NB4 (cell line): ENCODE results near the gene TCF23.

Source experiments
- MYC ChIP-seq: IDR thresholded peaks from 2 replicates; pipeline ENCODE4 v1.6.1; 2011; ENCODE audit warnings: low read depth, low read length
- POLR2A ChIP-seq: IDR thresholded peaks from 2 replicates; pipeline ENCODE4 v1.6.1; 2011; ENCODE audit warnings: mild to moderate bottlenecking; ENCODE audit not compliant: insufficient read length; ENCODE audit errors: extremely low read depth
- TF ChIP-seq, protein P1 (sequence below): IDR thresholded peaks from one replicate; pipeline ENCODE4 v1.5.1; 2012; ENCODE audit warnings: low read depth, low read length

DNA sequence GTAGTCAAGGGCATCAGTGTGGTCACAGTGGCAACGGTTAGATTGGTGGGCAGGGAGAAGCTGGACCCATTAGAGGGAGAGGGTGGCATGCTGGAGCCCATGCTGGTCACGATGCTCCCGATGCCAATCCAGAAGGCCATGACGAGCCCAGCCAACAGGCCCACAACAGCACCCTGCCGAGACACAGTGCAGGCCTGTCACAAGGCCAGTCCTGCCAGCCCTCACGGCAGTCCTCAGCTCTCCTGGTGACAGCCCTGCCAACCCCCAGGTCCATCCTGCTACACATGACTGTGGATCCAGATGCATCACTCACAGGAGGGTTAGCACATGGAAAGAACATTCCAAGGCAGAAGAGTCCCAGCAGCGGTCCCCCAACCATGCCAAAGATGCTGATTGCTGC, 52.9 kb downstream of the TCF23 start:
- TF ChIP-seq, protein P1, sequence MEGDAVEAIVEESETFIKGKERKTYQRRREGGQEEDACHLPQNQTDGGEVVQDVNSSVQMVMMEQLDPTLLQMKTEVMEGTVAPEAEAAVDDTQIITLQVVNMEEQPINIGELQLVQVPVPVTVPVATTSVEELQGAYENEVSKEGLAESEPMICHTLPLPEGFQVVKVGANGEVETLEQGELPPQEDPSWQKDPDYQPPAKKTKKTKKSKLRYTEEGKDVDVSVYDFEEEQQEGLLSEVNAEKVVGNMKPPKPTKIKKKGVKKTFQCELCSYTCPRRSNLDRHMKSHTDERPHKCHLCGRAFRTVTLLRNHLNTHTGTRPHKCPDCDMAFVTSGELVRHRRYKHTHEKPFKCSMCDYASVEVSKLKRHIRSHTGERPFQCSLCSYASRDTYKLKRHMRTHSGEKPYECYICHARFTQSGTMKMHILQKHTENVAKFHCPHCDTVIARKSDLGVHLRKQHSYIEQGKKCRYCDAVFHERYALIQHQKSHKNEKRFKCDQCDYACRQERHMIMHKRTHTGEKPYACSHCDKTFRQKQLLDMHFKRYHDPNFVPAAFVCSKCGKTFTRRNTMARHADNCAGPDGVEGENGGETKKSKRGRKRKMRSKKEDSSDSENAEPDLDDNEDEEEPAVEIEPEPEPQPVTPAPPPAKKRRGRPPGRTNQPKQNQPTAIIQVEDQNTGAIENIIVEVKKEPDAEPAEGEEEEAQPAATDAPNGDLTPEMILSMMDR: no peak
- TF ChIP-seq POLR2A (no peak), MYC (no peak)
